Thyroid gland (tissue), 4 donors: Measurements from ENCODE around the gene IER2.

Experiments
- CTCF ChIP-seq, 6 experiments: fragments of 200-600 bp in 3 of 6; fragments of 450-650 bp in 3 of 6; sonication (generic) in 3 of 6; IDR thresholded peaks; one replicate each; pipeline ENCODE4 v1.5.1; 2016 to 2019; ENCODE audit warnings: antibody characterized with exemption in 6 of 6, mild to moderate bottlenecking in 2 of 6, inconsistent platforms in 1 of 6, moderate library complexity in 1 of 6
- POLR2A ChIP-seq, 2 donors: fragments of 450-650 bp; IDR thresholded peaks; one replicate each; pipeline ENCODE4 v1.6.1; 2017; ENCODE audit warnings: antibody characterized with exemption in 2 of 2, mild to moderate bottlenecking in 2 of 2, moderate library complexity in 1 of 2

- TF ChIP-seq CTCF (IDR thresholded peaks at IDR 0.05) (no peak), POLR2A (IDR thresholded peaks at IDR 0.05) (no peak)
These were observed 28.5 kb upstream of the IER2 start for GRCh38 chr19:13121551-13122274.
